Activated T-cell treated with anti-CD3 and anti-CD28 coated beads, Interleukin-2, amount 50 U/mL, for 72 hours (primary cell): ENCODE measurements around the gene LSP1. TPM values are rescaled to one million over a fixed set of nuclear protein-coding genes. Genes with fewer than 3 reads are reported as not detected.

ENCODE experiments used
- ATAC-seq, 2 donors: fragments of 150-1000 bp; cut with Tn5 transposase; replicated peaks in 1 of 2; 2 replicates each; pipeline ENCODE4 v1.10.0; 2021; ENCODE audit warnings: moderate library complexity in 2 of 2, mild to moderate bottlenecking in 1 of 2
- DNase-seq, 2 donors: peaks; one replicate each; pipeline ENCODE4 v3.0.0; 2021 to 2022; ENCODE audit warnings: mixed read lengths in 1 of 2
- H3K27ac Mint-ChIP-seq: one replicate; pipeline ENCODE4 v1.8.0; 2022; ENCODE audit warnings: mild to moderate bottlenecking, moderate library complexity, mixed read lengths
- H3K27me3 Mint-ChIP-seq: one replicate; pipeline ENCODE4 v1.8.0; 2022; ENCODE audit warnings: low read depth, mixed read lengths
- H3K36me3 Mint-ChIP-seq, 2 donors: one replicate each; pipeline ENCODE4 v1.8.0; 2022; ENCODE audit warnings: mixed read lengths in 2 of 2, mild to moderate bottlenecking in 1 of 2; ENCODE audit not compliant: insufficient read depth in 2 of 2
- H3K4me1 Mint-ChIP-seq: one replicate; pipeline ENCODE4 v1.8.0; 2022; ENCODE audit warnings: low read depth, mixed read lengths
- H3K4me3 Mint-ChIP-seq, 2 donors: one replicate each; pipeline ENCODE4 v1.8.0; 2022; ENCODE audit warnings: mild to moderate bottlenecking in 2 of 2, mixed read lengths in 2 of 2, moderate library complexity in 2 of 2
- H3K9me3 Mint-ChIP-seq, 2 donors: one replicate each; pipeline ENCODE4 v1.8.0; 2022; ENCODE audit warnings: mixed read lengths in 2 of 2
- total RNA-seq, 2 donors: library from RNA; stranded (reverse); gene quantifications; one replicate each; pipeline ENCODE4 v1.2.3, GENCODE V29; 2022

LSP1 gene
- total RNA-seq, 2 donors from 2014 or later, result 301 to 312 TPM

GRCh38 chr11:1925373-1926155, 72.7 kb downstream of the LSP1 start:
- no peaks in the 10 kb centered on the region for H3K9me3 Mint-ChIP-seq
- ATAC-seq, result no peak
- no peak overlapping the region for H3K27ac Mint-ChIP-seq
- H3K4me1 Mint-ChIP-seq, result no peaks in the 10 kb centered on the region
- no peak overlapping the region for H3K4me3 Mint-ChIP-seq
- H3K36me3 Mint-ChIP-seq, result no peaks in the 10 kb centered on the region
- no peak for DNase-seq
- H3K27me3 Mint-ChIP-seq, result no peaks in the 10 kb centered on the region

- DNase-seq (no peak), ATAC-seq (no peak)
- Mint-ChIP-seq H3K27me3 (peaks cover under 1% of the 10 kb centered on the region), H3K4me1 (no peaks in the 10 kb centered on the region), H3K4me3 (no peak overlapping the region), H3K36me3 (no peaks in the 10 kb centered on the region), H3K27ac (no peak overlapping the region), H3K9me3 (no peaks in the 10 kb centered on the region)
Observed at GRCh38 chr11:1926156-1927025, 73.5 kb downstream of the LSP1 start.

- Mint-ChIP-seq H3K27ac (no peak overlapping the region), H3K27me3 (peaks cover 9% of the 10 kb centered on the region), H3K4me3 (no peak overlapping the region), H3K4me1 (no peaks in the 10 kb centered on the region), H3K9me3 (no peaks in the 10 kb centered on the region), H3K36me3 (no peaks in the 10 kb centered on the region)
- no peak for DNase-seq
- ATAC-seq, result no peak
Observed at GRCh38 chr11:1927026-1927847, 74.4 kb downstream of the LSP1 start.

GRCh38 chr11:1927848-1928469, 75.1 kb downstream of the LSP1 start:
- H3K4me3 Mint-ChIP-seq, result no peak overlapping the region
- no peaks in the 10 kb centered on the region for H3K9me3 Mint-ChIP-seq
- DNase-seq, result no peak
- no peak for ATAC-seq
- peaks cover 9% of the 10 kb centered on the region for H3K27me3 Mint-ChIP-seq
- H3K27ac Mint-ChIP-seq, result no peak overlapping the region
- H3K4me1 Mint-ChIP-seq, result no peaks in the 10 kb centered on the region
- no peaks in the 10 kb centered on the region for H3K36me3 Mint-ChIP-seq

- DNase-seq (no peak), ATAC-seq (no peak)
- Mint-ChIP-seq H3K4me3 (no peak overlapping the region), H3K27ac (no peak overlapping the region), H3K4me1 (no peaks in the 10 kb centered on the region), H3K36me3 (no peaks in the 10 kb centered on the region), H3K9me3 (no peaks in the 10 kb centered on the region), H3K27me3 (peaks cover 9% of the 10 kb centered on the region)
Observed at GRCh38 chr11:1928470-1928890, 75.6 kb downstream of the LSP1 start.

GRCh38 chr11:1928891-1929541, 76.1 kb downstream of the LSP1 start:
- ATAC-seq, result no peak
- no peaks in the 10 kb centered on the region for H3K36me3 Mint-ChIP-seq
- no peaks in the 10 kb centered on the region for H3K9me3 Mint-ChIP-seq
- no peak for DNase-seq
- H3K4me1 Mint-ChIP-seq, result no peaks in the 10 kb centered on the region
- peaks cover 9% of the 10 kb centered on the region for H3K27me3 Mint-ChIP-seq
- H3K4me3 Mint-ChIP-seq, result no peak overlapping the region
- no peak overlapping the region for H3K27ac Mint-ChIP-seq

GRCh38 chr11:1929621-1930461, 77.0 kb downstream of the LSP1 start:
- peaks cover 9% of the 10 kb centered on the region for H3K27me3 Mint-ChIP-seq
- DNase-seq (no peak), ATAC-seq (no peak)
- no peaks in the 10 kb centered on the region for H3K4me1 Mint-ChIP-seq
- H3K36me3 Mint-ChIP-seq, result no peaks in the 10 kb centered on the region
- H3K9me3 Mint-ChIP-seq, result no peaks in the 10 kb centered on the region
- no peak overlapping the region for H3K4me3 Mint-ChIP-seq
- H3K27ac Mint-ChIP-seq, result no peak overlapping the region

GRCh38 chr11:1930462-1930830, 77.6 kb downstream of the LSP1 start:
- H3K4me3 Mint-ChIP-seq, result no peak overlapping the region
- H3K9me3 Mint-ChIP-seq, result no peaks in the 10 kb centered on the region
- H3K27me3 Mint-ChIP-seq, result peaks cover 9% of the 10 kb centered on the region
- DNase-seq (no peak), ATAC-seq (peak in 1 of 2 donors; percentile 20)
- H3K27ac Mint-ChIP-seq, result no peak overlapping the region
- H3K4me1 Mint-ChIP-seq, result no peaks in the 10 kb centered on the region
- no peaks in the 10 kb centered on the region for H3K36me3 Mint-ChIP-seq

- no peaks in the 10 kb centered on the region for H3K9me3 Mint-ChIP-seq
- DNase-seq, result no peak
- no peaks in the 10 kb centered on the region for H3K4me1 Mint-ChIP-seq
- H3K27ac Mint-ChIP-seq, result no peak overlapping the region
- H3K4me3 Mint-ChIP-seq, result no peak overlapping the region
- peaks cover 9% of the 10 kb centered on the region for H3K27me3 Mint-ChIP-seq
- no peaks in the 10 kb centered on the region for H3K36me3 Mint-ChIP-seq
- ATAC-seq, result no peak
Observed at GRCh38 chr11:1931341-1932104, 78.6 kb downstream of the LSP1 start.

- ATAC-seq (no peak), DNase-seq (no peak)
- no peaks in the 10 kb centered on the region for H3K4me1 Mint-ChIP-seq
- H3K36me3 Mint-ChIP-seq, result no peaks in the 10 kb centered on the region
- H3K27me3 Mint-ChIP-seq, result peaks cover 9% of the 10 kb centered on the region
- H3K27ac Mint-ChIP-seq, result no peak overlapping the region
- H3K4me3 Mint-ChIP-seq, result no peak overlapping the region
- no peaks in the 10 kb centered on the region for H3K9me3 Mint-ChIP-seq
Observed at GRCh38 chr11:1932105-1932480, 79.2 kb downstream of the LSP1 start.

- peaks cover 9% of the 10 kb centered on the region for H3K27me3 Mint-ChIP-seq
- no peaks in the 10 kb centered on the region for H3K36me3 Mint-ChIP-seq
- no peaks in the 10 kb centered on the region for H3K9me3 Mint-ChIP-seq
- DNase-seq (no peak), ATAC-seq (no peak)
- H3K4me3 Mint-ChIP-seq, result no peak overlapping the region
- H3K27ac Mint-ChIP-seq, result no peak overlapping the region
- H3K4me1 Mint-ChIP-seq, result no peaks in the 10 kb centered on the region
Observed at GRCh38 chr11:1932681-1933080, 79.8 kb downstream of the LSP1 start.
